GM19025 (cell line): ENCODE data around the gene OSM.

ENCODE experiments used
- ATAC-seq: cut with Tn5 transposase; IDR thresholded peaks from one replicate; pipeline ENCODE4 v1.9.1; 2021; ENCODE audit warnings: mild to moderate bottlenecking, low read depth, moderate library complexity; ENCODE audit not compliant: unreplicated experiment

The OSM gene

GRCh38 chr22:30232716-30233218, 33.9 kb downstream of the OSM start:
- ATAC-seq = no peak

GRCh38 chr22:30230787-30231461, 35.7 kb downstream of the OSM start:
- no peak for ATAC-seq

- ATAC-seq = no peak
Observed at GRCh38 chr22:30230330-30230729, 36.3 kb downstream of the OSM start.

GRCh38 chr22:30228509-30229359, 37.9 kb downstream of the OSM start:
- ATAC-seq = no peak

DNA sequence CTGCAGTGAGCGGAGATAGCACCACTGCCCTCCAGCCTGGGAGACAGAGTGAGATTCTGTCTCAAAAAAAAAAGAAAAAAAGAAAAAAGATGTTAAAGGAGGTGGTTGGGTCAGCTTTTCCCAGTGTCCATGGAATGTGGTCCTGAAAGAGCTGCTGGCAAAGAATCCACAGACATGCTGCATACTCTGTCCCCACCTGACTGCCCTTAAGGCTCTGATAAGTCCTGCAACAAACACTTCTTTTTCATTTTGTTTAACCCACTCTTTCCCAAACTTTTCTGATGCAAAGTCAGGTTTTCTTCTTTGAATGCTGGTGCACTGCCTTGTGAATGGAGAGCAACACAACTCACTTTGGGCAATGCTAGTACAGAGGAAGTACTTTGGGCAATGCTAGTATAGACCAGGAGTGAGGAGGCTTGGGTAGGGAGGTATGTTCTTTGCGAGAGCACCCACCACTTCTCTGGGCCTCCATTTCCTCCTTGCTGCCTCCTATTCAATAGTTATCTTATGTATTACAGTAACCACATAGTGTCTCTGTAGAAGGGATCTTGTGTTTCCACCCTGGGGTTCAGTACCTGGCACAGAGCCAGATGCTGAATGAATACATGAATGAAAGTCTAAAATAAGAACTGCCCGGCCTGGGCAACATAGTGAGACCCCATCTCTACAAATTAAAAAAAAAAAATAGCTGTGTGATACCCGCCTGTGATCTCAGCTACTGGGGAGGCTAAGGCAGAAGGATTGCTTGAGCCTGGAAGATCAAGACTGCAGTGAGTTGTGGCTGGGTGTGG, 39.0 kb downstream of the OSM start:
- no peak for ATAC-seq

DNA sequence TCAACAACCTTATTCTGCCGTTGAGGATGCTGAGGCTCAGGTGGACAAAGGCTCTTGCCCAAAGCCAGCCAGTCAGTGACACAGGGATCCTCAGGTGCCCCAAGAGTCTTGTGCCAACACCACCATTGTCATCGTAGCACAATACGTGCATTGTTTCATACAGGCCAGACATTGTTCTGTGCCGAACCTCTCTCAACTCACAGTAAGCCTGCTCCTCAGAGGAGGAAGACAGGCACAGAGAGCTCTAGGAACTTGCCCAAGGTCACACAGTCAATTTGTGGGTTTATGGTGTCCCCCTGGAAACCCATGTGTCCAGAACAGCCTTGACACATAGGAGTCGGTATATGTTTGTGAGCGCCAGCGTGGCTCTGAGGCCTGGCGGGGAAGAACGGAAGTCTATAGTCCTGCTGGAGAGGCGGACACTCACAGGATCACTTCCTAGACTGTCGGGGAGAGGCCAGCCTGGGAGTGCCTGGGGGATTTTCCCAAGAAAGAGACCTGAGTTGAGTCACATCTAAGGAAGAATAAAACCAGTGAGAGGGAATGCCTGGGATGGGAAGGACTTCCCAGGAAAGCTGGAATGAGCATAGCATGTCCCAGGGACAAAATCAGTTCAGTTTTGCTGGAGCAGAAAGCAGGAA, 40.3 kb downstream of the OSM start:
- ATAC-seq = no peak

DNA sequence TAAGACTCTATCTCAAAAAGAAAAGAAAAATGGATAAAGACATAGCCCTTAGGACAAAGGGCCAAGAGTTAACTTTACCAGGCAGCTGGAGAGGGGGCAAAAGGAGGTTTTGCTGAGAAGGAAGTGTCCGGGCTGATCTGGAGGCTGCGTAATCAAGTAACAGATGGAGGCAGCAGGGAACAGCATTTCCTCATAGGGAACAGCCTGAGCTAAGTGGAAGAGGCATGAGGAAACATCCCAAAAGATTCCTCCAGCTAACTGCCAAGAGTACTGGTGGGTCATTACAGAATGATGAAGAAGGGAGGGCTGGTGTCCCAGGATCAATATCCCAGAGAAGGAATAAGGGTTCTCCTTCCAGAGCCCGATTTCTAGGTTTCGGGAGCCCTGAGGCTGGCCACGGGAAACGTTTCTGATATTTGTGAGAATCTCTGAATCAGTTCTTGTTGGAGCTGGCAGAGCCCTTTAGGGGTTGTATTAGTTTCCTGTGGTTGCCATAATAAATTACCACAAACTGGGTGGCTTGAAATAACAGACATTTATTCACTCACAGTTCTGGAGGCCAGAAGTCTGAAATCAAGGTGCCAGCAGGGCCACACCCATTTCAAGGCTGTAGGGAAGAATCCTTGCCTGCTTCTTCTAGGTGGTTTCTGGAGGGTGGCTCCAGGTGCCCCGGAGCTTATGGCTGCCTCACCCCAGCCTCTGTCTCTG, 41.3 kb downstream of the OSM start:
- no peak for ATAC-seq

DNA sequence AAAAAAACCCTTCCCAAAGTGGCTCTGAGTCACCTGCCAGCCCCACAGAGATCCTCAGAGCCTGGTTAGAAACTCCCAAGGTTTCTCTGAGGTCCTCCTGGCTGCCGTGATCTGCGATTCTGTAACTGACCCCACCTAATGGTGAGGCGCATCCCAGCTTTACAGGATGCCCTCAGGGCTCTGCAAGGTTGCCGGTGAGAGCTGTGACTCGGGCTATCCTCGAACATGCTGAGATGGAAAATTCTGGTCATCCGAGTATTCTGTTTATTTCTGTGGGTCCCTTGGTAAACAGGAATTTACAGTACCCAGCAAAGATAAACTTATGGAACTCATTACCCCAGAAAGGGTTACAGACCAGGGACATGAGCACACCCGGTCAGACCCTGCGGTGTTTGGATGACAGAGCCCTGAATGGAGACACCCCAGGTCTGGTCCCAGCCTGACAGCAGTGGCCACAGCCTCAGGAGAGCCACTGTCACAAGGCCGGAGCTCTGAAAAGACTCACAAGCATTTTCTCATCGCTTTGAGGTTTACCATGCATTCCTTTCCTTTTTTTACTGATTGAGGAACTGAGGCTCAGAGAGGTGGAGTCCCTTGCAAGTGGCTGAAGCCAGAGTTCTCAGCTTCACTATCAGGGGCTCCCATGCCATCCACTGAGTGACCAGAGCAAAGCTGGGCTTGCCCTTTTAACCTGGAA, 42.3 kb downstream of the OSM start:
- no peak for ATAC-seq

- ATAC-seq = no peak
Observed at GRCh38 chr22:30223303-30223702, 43.3 kb downstream of the OSM start.

DNA sequence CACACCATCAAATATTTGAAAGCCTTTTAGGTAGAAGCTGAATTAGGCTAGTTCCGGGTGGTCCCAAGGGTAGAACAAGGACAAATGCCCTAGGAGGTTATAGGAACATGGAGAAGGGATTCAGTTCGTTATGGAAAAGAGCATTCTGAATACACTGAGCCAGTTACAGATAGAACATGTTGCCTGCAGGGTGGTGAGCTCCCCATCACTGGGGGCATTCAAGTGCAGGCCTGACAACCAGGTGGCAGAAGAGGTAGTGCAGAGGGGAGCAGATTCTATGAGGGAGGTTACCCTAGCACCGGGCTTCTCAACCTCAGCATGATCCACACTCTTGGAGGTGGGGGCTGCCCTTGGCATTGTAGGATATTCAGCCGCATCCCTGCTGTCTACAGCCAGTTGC, 44.3 kb downstream of the OSM start:
- no peak for ATAC-seq

DNA sequence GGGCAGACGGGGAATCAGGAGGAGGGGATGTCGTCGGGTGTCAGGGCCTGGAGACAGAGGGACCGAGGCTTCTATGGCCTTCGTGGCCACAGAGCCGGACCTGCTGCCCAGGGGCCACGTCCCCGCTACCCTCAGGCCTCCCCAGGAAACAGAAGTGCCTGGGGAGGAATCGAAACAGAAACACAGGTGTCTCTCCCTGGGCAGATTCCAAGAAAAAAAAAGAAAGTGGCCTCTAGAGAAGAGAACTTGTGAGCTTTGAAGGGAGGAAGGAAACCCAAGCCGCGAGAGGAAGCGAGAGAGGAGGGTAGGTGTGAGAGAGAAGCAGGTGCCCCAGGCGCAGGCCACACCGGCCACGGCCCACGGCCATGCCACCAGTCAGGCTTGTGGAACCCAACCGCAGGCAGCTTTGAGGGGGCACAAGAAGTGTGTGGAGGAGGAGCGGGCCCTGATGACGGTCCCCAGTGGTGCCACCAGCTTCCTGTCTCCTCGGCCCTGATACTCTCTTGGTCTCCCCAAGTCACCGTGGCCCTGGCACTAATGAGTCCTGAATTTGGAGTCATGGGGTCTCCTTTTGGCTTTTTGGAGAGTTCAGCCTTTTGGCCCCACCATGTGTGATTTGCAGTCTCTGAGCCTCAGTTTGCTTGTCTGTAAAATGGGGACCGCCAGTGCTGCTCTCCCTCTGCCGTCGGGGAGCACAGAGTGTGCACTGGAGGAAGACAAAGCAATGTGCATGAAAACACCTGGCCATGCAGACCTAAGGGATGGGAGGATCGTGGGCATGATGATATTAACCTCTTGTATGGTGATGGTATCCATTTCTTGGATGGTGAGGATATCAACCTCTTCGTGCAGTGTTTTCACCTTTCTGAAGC, 45.3 kb downstream of the OSM start:
- ATAC-seq = no peak

- ATAC-seq = no peak
Observed at GRCh38 chr22:30220338-30221012, 46.2 kb downstream of the OSM start.

DNA sequence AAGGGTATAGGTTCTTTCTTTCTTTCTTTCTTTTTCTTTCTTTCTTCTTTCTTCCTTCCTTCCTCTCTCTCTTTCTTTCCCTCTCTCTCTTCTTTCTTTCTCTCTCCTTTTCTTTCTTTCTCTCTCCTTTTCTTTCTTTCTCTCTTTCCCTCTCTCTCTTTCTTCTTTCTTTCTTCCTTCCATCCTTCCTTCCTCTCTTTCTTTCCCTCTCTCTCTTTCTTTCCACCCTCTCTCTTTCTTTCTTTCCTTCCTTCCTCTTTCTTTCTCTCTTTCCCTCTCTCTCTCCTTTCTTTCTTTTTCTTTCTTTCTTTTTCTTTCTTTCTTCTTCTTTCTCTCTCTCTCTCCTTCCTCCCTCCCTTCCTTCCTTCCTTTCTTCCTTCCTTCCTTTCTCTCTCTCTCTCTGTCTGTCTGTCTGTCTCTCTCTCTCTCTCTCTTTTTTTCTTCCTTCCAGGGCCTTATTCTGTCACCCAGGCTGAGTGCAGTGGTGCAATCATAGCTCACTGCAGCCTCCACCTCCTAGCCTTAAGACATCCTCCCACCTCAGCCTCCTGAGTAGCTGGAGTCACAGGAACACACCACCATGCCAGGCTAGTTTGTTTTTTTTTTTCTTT, 46.9 kb downstream of the OSM start:
- no peak for ATAC-seq

- ATAC-seq = no peak
Observed at GRCh38 chr22:30219049-30219654, 47.5 kb downstream of the OSM start.

DNA sequence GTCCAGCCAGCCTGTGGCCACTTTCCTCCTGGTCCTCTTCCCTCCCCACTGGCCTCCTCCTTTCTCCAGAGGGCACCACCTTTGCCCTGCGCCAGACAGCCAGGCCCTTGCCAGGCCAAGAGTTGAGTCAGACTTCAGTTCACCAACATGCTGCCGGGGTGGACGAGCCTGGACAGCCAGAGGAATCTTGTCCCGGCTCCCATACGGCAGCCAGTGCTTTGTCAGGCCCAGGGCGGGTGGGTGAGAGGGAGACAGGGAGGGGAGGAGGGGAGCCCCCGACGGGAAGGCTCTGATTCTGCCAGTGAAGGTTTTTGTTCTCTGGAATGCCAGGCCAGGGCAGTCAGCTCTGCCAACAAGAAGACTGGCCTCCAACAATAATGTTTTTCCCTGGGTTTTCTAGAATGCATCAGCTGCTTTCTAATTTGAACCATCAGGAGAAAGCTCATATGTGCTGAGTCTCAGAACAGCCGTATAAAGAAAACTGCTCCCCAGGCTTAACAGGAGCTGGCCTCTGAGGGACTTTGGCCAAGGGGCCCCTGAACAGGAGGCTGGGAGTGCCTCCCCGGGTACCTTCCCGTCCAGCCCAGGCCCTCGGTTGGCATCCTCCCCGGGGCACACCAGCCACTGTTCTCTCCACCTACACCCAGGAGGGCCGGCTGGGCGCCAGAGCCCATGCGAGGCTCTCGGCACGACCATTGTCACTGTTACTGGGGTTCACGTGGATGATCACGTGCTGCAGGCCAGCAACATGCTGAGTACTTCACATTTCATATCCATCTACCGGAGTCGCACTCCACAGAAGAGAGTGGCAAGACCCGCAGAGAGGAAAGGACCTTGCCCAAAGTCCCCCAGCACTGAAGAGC, 48.7 kb downstream of the OSM start:
- no peak for ATAC-seq

DNA sequence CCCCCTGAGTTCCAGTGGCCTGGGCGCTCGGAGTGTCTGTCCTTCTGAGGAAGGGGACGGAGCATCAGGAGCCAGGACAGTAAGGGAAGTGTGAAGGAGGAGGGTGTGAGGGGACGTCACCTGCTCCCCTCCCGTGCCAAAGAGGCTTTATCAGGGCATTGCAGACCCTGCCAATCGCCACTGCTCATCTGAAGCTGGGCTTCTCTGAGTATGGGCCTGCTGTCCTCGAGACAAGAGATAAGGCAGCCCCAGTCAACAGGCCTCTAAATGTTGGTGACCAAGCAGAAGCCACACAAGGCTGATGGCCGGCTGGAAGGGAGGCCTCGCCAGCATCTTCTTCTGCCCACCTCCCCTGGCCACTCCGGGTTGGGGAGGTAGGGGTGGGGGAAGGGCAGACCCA, 49.9 kb downstream of the OSM start:
- ATAC-seq = no peak
